ENCODE measurements around the gene EMILIN1. TPM values are rescaled to one million over a fixed set of nuclear protein-coding genes. Genes with fewer than 3 reads are reported as not detected.

The EMILIN1 gene
- total and polyA plus RNA-seq, 2 experiments from 2014 or later: 3.2 to 15.4 TPM

DNA sequence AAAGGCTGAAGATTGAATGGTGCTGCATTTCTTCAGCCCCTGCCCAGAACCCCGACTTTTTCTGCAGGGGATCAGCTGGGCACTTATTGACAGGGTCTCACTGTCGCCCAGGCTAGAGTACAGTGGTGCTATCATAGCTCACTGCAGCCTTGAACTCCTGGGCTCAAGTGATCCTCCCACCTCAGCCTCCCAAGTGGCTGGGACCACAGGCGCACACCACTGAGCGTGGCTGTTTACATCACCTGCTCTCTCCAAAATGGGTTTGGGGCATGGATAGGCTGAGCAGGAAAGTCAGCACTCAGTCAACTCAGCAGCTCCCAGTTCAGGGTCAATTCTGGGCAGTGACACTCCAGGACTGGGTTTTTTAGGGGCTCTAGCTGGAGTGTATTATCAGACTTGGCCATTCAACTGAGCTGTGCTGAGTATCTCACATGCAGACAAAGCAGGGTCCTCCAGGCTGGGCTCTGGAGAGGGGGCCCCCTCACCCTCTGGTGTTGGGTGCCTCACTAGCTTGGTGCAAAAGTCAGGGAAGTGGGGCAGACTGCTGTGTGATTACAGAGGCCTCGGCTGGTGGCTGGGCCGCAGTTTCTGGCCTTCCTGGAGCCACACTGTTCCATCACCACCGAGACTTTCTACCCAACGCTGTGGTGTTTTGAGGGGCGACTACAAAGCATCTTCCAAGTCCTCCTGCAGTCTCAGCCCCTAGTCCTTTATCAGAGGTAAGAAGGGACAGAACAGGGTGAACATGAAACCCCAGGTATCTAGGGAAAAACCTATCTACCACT is 49.7 kb downstream of the EMILIN1 start:
- H3K4me2 ChIP-seq: no peak overlapping the region
- ATAC-seq: no peak

More for the DNA sequence above, 49.7 kb downstream of the EMILIN1 start:
- peaks cover 5% of the 10 kb centered on the region for H3K79me2 ChIP-seq (replicated peaks; ENCODE audit: insufficient read depth)
- peaks cover 10% of the 10 kb centered on the region for H3K27me3 ChIP-seq (ENCODE audit: insufficient read depth)
- peaks cover 19% of the 10 kb centered on the region; the same call in 2 of the 3 replicates for H3K36me3 Mint-ChIP-seq (ENCODE audit: low read depth)
- H3K36me3 ChIP-seq (ENCODE audit: insufficient read depth): no peaks in the 10 kb centered on the region
- no peak overlapping the region for H3K27ac Mint-ChIP-seq
- no peak overlapping the region for H2AFZ ChIP-seq
- peaks cover 15% of the 10 kb centered on the region for H3K4me1 Mint-ChIP-seq
- peaks cover 4% of the 10 kb centered on the region for H4K20me1 ChIP-seq (replicated peaks; ENCODE audit: insufficient read depth)
- no peak overlapping the region for H3K4me3 Mint-ChIP-seq
- no peak overlapping the region for H3K4me3 ChIP-seq
- TF ChIP-seq ZNF331 (CRISPR knock-in tag; IDR thresholded peaks at IDR 0.05; ENCODE audit: low read depth) (no peak), STAT1 (IDR thresholded peaks at IDR 0.05; ENCODE audit: unreplicated experiment) (no peak), ZNF114 (CRISPR knock-in tag; IDR thresholded peaks at IDR 0.05) (no peak), EZH2phosphoT487 (IDR thresholded peaks at IDR 0.05; ENCODE audit: unreplicated experiment) (no peak), JUNB (IDR thresholded peaks at IDR 0.05; ENCODE audit: unreplicated experiment) (no peak)
- TF ChIP-seq, protein P1, sequence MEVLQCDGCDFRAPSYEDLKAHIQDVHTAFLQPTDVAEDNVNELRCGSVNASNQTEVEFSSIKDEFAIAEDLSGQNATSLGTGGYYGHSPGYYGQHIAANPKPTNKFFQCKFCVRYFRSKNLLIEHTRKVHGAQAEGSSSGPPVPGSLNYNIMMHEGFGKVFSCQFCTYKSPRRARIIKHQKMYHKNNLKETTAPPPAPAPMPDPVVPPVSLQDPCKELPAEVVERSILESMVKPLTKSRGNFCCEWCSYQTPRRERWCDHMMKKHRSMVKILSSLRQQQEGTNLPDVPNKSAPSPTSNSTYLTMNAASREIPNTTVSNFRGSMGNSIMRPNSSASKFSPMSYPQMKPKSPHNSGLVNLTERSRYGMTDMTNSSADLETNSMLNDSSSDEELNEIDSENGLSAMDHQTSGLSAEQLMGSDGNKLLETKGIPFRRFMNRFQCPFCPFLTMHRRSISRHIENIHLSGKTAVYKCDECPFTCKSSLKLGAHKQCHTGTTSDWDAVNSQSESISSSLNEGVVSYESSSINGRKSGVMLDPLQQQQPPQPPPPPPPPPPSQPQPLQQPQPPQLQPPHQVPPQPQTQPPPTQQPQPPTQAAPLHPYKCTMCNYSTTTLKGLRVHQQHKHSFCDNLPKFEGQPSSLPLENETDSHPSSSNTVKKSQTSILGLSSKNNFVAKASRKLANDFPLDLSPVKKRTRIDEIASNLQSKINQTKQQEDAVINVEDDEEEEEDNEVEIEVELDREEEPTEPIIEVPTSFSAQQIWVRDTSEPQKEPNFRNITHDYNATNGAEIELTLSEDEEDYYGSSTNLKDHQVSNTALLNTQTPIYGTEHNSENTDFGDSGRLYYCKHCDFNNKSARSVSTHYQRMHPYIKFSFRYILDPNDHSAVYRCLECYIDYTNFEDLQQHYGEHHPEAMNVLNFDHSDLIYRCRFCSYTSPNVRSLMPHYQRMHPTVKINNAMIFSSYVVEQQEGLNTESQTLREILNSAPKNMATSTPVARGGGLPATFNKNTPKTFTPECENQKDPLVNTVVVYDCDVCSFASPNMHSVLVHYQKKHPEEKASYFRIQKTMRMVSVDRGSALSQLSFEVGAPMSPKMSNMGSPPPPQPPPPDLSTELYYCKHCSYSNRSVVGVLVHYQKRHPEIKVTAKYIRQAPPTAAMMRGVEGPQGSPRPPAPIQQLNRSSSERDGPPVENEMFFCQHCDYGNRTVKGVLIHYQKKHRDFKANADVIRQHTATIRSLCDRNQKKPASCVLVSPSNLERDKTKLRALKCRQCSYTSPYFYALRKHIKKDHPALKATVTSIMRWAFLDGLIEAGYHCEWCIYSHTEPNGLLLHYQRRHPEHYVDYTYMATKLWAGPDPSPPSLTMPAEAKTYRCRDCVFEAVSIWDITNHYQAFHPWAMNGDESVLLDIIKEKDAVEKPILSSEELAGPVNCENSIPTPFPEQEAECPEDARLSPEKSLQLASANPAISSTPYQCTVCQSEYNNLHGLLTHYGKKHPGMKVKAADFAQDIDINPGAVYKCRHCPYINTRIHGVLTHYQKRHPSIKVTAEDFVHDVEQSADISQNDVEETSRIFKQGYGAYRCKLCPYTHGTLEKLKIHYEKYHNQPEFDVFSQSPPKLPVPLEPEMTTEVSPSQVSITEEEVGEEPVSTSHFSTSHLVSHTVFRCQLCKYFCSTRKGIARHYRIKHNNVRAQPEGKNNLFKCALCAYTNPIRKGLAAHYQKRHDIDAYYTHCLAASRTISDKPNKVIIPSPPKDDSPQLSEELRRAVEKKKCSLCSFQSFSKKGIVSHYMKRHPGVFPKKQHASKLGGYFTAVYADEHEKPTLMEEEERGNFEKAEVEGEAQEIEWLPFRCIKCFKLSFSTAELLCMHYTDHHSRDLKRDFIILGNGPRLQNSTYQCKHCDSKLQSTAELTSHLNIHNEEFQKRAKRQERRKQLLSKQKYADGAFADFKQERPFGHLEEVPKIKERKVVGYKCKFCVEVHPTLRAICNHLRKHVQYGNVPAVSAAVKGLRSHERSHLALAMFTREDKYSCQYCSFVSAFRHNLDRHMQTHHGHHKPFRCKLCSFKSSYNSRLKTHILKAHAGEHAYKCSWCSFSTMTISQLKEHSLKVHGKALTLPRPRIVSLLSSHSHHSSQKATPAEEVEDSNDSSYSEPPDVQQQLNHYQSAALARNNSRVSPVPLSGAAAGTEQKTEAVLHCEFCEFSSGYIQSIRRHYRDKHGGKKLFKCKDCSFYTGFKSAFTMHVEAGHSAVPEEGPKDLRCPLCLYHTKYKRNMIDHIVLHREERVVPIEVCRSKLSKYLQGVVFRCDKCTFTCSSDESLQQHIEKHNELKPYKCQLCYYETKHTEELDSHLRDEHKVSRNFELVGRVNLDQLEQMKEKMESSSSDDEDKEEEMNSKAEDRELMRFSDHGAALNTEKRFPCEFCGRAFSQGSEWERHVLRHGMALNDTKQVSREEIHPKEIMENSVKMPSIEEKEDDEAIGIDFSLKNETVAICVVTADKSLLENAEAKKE (CRISPR knock-in tag; IDR thresholded peaks at IDR 0.05): no peak
- H3K27me3 Mint-ChIP-seq (ENCODE audit: insufficient read depth, low read depth, poor library complexity): peaks cover 12% of the 10 kb centered on the region
- no peak for DNase-seq (ENCODE audit: low spot score)
- H3K27ac ChIP-seq (ENCODE audit: low read depth): no peak overlapping the region
- H3K4me1 ChIP-seq (ENCODE audit: insufficient read depth): peaks cover 8% of the 10 kb centered on the region; the same call in 1 of the 2 replicates
- H3K9me2 ChIP-seq (ENCODE audit: insufficient read depth): no peaks in the 10 kb centered on the region
- H3K9me3 Mint-ChIP-seq: no peaks in the 10 kb centered on the region
- H3F3A ChIP-seq (replicated peaks; ENCODE audit: low read depth): no peaks in the 10 kb centered on the region; the same call in 1 of the 2 replicates

Measured in GM23338 (cell line).